ENCODE data around the gene EDIL3.

Gene EDIL3

GRCh38 chr5:84287951-84288350, 96.7 kb downstream of the EDIL3 start:
- TF ChIP-seq CTCF (IDR thresholded peaks at IDR 0.05; ENCODE audit: insufficient read depth, low read depth, low read length, missing control alignments): no peak
- no peak overlapping the region for H3K4me3 ChIP-seq (ENCODE audit: low read length)
- DNase-seq (ENCODE audit: low read depth): peak; percentile 93

- no peak for TF ChIP-seq CTCF (IDR thresholded peaks at IDR 0.05; ENCODE audit: insufficient read depth, low read depth, low read length, missing control alignments)
- DNase-seq (ENCODE audit: low read depth): no peak
- no peak overlapping the region for H3K4me3 ChIP-seq (ENCODE audit: low read length)
Measured at GRCh38 chr5:84286662-84287061, 98.0 kb downstream of the EDIL3 start.

- no peak for TF ChIP-seq CTCF (IDR thresholded peaks at IDR 0.05; ENCODE audit: insufficient read depth, low read depth, low read length, missing control alignments)
- no peak for DNase-seq (ENCODE audit: low read depth)
- no peak overlapping the region for H3K4me3 ChIP-seq (ENCODE audit: low read length)
Measured at GRCh38 chr5:84285641-84286637, 98.7 kb downstream of the EDIL3 start.

- DNase-seq (ENCODE audit: low read depth): no peak
- H3K4me3 ChIP-seq (ENCODE audit: low read length): no peak overlapping the region
- TF ChIP-seq CTCF (IDR thresholded peaks at IDR 0.05; ENCODE audit: insufficient read depth, low read depth, low read length, missing control alignments): no peak
Measured at GRCh38 chr5:84281383-84281782, 103.3 kb downstream of the EDIL3 start.

- no peak for DNase-seq (ENCODE audit: low read depth)
- no peak for TF ChIP-seq CTCF (IDR thresholded peaks at IDR 0.05; ENCODE audit: insufficient read depth, low read depth, low read length, missing control alignments)
- no peak overlapping the region for H3K4me3 ChIP-seq (ENCODE audit: low read length)
Measured at GRCh38 chr5:84279234-84279633, 105.4 kb downstream of the EDIL3 start.

GRCh38 chr5:84275609-84276008, 109.1 kb downstream of the EDIL3 start:
- TF ChIP-seq CTCF (IDR thresholded peaks at IDR 0.05; ENCODE audit: insufficient read depth, low read depth, low read length, missing control alignments): no peak
- H3K4me3 ChIP-seq (ENCODE audit: low read length): no peak overlapping the region
- no peak for DNase-seq (ENCODE audit: low read depth)
